Stimulated activated CD8-positive, alpha-beta memory T cell treated with anti-CD3 and anti-CD28 coated beads, Interleukin-15, amount 100 ng/mL, for 4 hours (primary cell): ENCODE data around the gene NOM1.

Experiments
- DNase-seq, 2 donors: peaks; one replicate each; pipeline ENCODE4 v3.0.0-alpha.2; 2020; ENCODE audit warnings: low read depth in 2 of 2

NOM1 gene

DNA sequence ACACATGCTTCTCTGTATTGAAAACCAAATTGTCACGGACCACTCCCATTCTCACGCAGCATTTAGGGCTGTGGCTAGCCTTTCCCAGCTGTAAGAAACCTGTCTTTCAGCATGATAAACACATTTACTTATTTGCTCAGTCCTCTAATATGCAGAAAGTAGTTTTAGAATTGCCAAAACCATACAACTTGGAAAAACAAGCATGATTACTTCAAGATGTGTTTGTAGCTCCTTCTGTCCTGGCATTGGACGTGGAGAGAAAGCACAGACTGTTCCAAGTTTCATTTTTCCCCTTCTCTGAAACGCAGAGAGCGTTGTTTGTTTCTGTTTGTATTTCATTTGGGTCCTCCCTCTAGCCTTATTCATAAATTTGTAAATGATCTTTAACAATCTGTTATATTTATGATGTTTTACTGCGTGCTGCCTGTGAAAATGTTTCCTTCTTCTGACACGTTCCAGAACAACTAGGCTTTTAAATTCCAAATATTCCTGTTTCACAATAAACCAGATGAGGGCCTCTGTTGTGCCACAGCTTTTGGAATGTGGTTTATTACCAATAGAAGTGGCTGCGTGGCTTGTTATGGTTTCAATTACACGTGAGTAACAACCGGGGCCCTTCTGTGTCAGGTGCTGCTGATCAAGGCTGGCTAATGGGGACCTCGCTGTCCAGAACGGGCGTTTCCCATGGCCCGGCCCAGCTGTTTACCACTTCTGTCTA is 34.8 kb downstream of the NOM1 start:
- DNase-seq, result no peak

- DNase-seq, result no peak
These were observed 35.8 kb downstream of the NOM1 start for GRCh38 chr7:156985101-156985992.

- DNase-seq, result no peak
These were observed 36.9 kb downstream of the NOM1 start for GRCh38 chr7:156986378-156986777.

DNA sequence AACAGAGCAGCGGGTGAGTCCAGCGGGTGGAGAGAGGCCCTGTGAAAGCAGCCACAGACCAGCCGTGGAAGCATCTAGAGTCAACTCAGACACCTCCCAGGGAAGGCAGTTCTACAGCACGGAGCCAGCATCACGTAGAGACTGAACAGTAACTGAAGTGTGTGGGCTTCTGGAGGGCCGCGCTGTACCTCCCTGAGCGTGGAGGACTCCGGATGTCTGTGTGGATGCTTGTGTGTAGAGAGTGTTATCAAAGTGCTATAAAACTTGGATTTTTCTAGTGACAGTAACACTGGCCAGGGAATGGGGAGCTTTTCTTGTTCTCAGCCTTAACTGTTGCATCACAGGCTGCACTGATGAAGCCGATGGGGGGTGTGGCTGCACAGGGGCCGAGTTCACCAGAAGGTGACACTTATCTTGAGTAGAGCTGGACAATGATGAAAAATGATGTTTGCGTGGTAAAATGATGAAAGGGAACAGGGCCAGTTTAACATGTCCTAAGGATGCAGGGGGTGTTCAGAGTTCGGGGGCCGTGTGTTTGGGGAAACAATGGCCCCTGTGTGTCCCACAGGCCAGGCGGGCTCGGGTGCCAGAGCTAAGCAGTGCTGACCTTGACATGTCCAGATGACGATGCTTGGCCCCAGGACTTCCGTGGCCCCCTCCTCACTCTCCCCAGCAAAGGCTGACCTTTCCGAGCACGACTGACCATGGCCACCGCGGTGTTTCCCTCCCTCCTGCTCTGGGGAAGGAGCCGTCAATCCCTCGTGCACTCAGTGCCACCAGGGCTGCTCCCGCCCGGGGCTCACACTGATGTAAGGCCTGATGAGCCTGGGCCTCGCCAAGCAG is 39.1 kb downstream of the NOM1 start:
- DNase-seq, result no peak

DNA sequence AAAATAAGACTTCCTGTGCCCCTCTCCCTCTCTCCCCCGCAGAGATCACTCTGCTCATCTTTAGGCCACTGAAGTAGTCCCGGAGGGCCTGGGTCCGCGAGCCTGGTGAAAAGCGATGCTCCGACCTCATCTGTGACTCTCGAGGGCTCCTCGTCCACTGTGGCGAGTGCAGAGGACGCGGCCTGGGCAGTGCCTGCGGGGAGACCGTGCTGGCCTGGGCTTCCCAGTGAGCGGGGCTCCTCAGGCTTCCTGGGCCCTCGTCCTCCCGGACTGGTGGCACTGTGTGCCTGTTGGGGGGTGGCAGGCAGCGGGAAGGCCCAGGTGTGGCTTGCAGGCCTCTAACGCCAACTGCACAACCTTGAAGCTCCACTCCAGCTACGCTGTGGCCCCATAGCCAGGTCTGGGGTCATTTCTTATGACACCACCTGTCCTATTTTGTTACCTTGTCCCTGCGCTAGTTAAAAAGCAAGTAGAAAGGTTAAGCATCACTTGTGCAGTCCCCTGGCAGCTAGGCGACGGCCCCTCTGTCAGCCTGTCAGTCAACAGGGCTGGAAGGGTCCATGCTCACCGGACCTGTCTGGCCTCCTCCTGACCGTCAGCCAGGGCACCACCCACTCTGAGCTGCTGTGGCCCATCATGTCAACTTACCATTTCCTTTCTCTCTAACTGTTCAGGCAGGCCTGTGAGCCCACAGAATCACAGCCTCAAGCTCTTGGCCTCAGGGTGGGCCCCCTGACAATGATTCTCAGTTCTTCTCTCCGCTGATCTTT is 40.4 kb downstream of the NOM1 start:
- no peak for DNase-seq

GRCh38 chr7:156993021-156993924 is 43.8 kb downstream of the NOM1 start:
- DNase-seq, result no peak

- no peak for DNase-seq
These were observed 44.4 kb downstream of the NOM1 start for GRCh38 chr7:156993925-156994235.

GRCh38 chr7:156994417-156994816 is 44.9 kb downstream of the NOM1 start:
- no peak for DNase-seq

DNA sequence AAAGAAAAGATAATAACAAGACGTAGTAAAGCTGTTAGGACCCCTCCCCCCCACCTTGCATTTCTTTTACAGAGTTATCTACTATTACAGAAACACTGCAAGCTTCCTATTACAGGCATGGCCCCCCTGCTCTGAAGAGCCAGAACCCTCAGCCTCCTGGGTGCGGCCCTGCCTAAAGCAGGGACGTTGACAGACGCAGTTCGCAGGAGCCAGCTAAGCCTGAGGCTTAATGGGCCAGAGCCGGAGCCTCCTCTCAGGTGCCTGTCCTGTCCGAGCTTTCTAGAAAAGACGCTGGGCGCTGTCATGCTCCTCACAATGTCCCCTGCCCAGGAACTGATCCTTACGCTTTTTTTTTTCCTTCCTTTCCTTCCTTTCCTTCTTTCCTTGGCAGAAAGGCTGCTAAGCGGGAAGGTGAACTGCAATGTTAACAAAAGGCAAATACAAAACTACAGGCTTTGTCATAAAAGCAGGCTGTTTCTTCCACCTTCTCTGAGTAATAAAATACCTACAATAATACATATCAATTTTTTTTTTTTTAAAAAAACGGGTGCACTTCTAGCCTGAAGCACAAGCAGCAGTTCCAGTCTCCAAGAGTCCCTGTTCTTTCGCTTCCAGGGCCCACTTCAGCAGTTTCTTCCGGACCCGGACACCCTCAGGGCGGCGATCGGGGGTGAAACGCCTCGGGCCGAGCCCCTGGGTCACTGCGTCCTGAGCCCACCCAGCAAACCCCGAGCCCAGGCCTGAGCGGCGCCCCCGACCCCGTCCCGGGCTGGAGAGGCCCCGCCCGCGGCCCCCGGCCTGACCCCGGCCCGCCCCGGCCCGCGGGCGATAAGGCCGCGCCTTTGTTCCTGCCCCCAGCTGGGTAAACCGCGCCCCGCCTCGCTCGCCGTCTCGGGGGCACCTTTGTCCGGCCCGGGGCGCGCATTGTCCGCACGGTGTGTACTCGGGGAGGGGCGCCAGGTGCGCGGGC is 49.8 kb downstream of the NOM1 start:
- DNase-seq, result no peak

GRCh38 chr7:156999958-157000726 is 50.6 kb downstream of the NOM1 start:
- DNase-seq, result no peak

DNA sequence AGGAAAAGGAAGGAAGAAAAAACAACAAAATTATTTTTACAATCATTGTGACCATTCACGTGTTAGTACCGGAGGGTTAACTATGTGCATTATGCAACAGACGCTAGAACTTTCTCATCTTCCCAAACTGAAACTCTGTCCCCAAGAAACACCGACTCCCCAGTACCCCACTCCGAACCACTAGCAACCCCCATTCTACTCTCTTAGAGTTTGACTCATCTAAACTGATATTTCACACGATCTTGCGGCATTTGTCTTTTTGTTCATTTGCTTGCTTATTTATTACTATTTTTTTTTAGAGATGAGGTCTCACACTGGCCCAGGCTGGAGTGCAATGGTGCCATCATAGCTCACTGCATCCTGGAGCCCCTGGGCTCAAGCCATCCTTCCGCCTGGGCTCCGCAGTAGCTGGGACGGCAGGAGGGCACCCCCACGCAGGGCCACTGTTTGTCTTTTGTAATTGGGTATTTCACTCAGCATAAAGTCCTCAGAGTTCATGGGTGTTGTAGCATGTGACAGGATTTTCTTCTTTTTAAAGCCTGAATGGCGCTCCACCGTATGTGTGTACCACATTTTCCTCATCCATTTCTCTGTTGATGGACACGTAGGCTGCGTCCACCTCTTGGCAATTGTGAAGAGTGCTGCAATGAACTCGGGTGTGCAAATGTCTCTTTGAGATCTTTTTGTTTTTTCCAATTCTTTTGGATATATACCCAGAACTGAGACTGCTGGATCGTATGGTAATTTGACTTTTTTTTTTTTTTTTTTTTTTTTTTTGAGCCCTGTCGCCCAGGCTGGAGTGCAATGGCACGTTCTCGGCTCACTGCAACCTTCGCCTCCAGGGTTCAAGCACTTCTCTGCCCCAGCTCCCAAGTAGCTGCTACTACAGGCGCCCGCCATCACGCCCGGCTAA is 51.5 kb downstream of the NOM1 start:
- no peak for DNase-seq

GRCh38 chr7:157001920-157002818 is 52.7 kb downstream of the NOM1 start:
- DNase-seq, result no peak

DNA sequence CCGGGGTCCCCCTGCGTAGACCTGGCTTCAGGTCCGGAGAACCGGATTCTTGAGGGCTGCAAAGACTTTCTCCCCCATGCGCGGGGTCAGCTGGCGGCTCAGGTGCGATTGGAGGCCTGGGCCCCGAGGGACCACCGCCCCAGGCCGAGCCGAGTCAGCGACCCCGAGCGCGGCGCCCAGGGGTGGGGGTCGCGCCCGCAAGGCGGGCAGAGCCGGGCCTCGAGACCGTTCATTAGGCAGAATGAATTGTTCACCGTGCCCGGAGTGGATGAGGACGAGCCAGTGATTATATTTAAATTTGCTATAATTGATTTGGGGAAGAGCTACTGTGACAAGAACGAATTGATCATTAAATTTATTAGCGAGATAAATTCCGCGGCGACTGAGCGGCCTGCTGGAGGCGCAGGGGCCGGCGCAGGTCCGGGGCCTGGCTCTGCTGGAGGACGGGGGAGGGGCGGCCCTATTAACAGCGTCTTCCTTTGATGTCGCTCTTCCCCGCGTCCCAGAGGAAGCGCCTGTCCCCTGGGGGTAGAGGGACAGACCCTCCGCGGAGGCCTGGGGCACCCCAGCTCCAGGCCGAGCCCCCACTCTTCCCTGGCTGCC is 53.4 kb downstream of the NOM1 start:
- no peak for DNase-seq

DNA sequence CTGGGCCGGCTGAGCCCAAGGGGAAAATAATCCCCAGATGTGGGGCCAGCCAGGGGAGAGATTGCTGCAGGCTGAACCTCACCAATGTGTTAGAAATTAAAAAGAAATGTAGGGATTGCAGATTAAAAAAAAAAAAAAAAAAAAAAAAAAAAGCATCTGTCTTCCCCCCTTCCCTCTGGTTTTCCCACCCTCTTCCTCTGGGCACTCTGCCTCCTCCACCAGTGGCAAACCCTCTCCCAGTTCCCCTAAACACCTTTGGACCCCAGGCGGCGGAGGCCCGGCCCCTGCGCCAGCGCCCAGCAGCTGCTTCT is 53.9 kb downstream of the NOM1 start:
- no peak for DNase-seq

- DNase-seq, result no peak
These were observed 54.4 kb downstream of the NOM1 start for GRCh38 chr7:157003756-157004520.
